Astrocyte (in vitro differentiated cells and primary cell): Measurements from ENCODE around the gene MTCH2. TPM values are rescaled to one million over a fixed set of nuclear protein-coding genes. Genes with fewer than 3 reads are reported as not detected.
"Not testable (repeated sequence)": the region's sequence is repeated elsewhere in the genome, so short reads cannot be mapped to it uniquely, and the experiment has no call there.

Source experiments
- DNase-seq: peaks from one replicate; pipeline ENCODE4 v3.0.0-alpha.2; 2010; ENCODE audit warnings: low read depth
- FAIRE-seq: peaks from 2 replicates; lab custom pipeline; 2011; peaks lifted over from hg19 to GRCh38; lab: Jason Lieb, UNC
- H2AFZ ChIP-seq: 2 replicates; pipeline ENCODE4 v1.6.0; 2012; ENCODE audit warnings: low read depth, low read length, inconsistent platforms
- H3K27ac ChIP-seq: 2 replicates; pipeline ENCODE4 v1.5.1; 2011; ENCODE audit warnings: low read depth, low read length, inconsistent platforms
- H3K27me3 ChIP-seq: 2 replicates; pipeline ENCODE4 v1.6.0; 2011; ENCODE audit warnings: low read length, inconsistent platforms; ENCODE audit not compliant: insufficient read depth
- H3K36me3 ChIP-seq: 2 replicates; pipeline ENCODE4 v1.5.1; 2011; ENCODE audit warnings: low read length, inconsistent platforms; ENCODE audit not compliant: insufficient read depth
- H3K4me1 ChIP-seq: 2 replicates; pipeline ENCODE4 v1.5.1; 2011; ENCODE audit warnings: low read length, inconsistent platforms; ENCODE audit not compliant: insufficient read depth
- H3K4me2 ChIP-seq: 2 replicates; pipeline ENCODE4 v1.6.0; 2012; ENCODE audit warnings: low read length, inconsistent platforms
- H3K4me3 ChIP-seq: 2 replicates; pipeline ENCODE4 v1.5.1; 2011; ENCODE audit warnings: low read depth, mild to moderate bottlenecking, low read length, inconsistent platforms; ENCODE audit not compliant: insufficient read depth
- H3K79me2 ChIP-seq: 2 replicates; pipeline ENCODE4 v1.6.0; 2012; ENCODE audit warnings: mild to moderate bottlenecking, low read length, inconsistent platforms; ENCODE audit not compliant: insufficient read depth
- H3K9ac ChIP-seq: 2 replicates; pipeline ENCODE4 v1.6.0; 2012; ENCODE audit warnings: mild to moderate bottlenecking, low read length, inconsistent platforms
- H3K9me3 ChIP-seq: 2 replicates; pipeline ENCODE4 v1.5.1; 2012; ENCODE audit warnings: low read depth, mild to moderate bottlenecking, low read length, inconsistent platforms; ENCODE audit not compliant: insufficient read depth
- H4K20me1 ChIP-seq: 2 replicates; pipeline ENCODE4 v1.6.0; 2012; ENCODE audit warnings: low read length, inconsistent platforms; ENCODE audit not compliant: insufficient read depth
- H3K27ac Mint-ChIP-seq: one replicate; pipeline ENCODE4 v1.8.0; 2021; ENCODE audit warnings: mild to moderate bottlenecking, mixed read lengths; ENCODE audit not compliant: unreplicated experiment
- H3K27me3 Mint-ChIP-seq: one replicate; pipeline ENCODE4 v1.8.0; 2021; ENCODE audit warnings: low read depth, mixed read lengths; ENCODE audit not compliant: unreplicated experiment
- H3K36me3 Mint-ChIP-seq: one replicate; pipeline ENCODE4 v1.8.0; 2021; ENCODE audit warnings: low read depth, mixed read lengths; ENCODE audit not compliant: unreplicated experiment
- H3K4me1 Mint-ChIP-seq: one replicate; pipeline ENCODE4 v1.8.0; 2021; ENCODE audit warnings: low read depth, mixed read lengths; ENCODE audit not compliant: unreplicated experiment
- H3K4me3 Mint-ChIP-seq: one replicate; pipeline ENCODE4 v1.8.0; 2021; ENCODE audit warnings: mild to moderate bottlenecking, moderate library complexity, mixed read lengths; ENCODE audit not compliant: unreplicated experiment
- H3K9me3 Mint-ChIP-seq: one replicate; pipeline ENCODE4 v1.8.0; 2021; ENCODE audit warnings: mild to moderate bottlenecking, mixed read lengths; ENCODE audit not compliant: unreplicated experiment
- CTCF ChIP-seq: IDR thresholded peaks from 2 replicates; pipeline ENCODE4 v1.5.1; 2011; ENCODE audit warnings: low read depth, mild to moderate bottlenecking, inconsistent platforms, low read length, moderate library complexity; ENCODE audit not compliant: insufficient read depth
- EZH2 ChIP-seq: IDR thresholded peaks from 2 replicates; pipeline ENCODE4 v1.6.1; 2012; ENCODE audit warnings: mild to moderate bottlenecking, low read length, inconsistent platforms; ENCODE audit not compliant: insufficient read depth
- total RNA-seq: library from RNA; stranded (reverse); gene quantifications from 2 replicates; pipeline ENCODE4 v1.2.1, GENCODE V29; 2021

MTCH2 gene
- total RNA-seq, 1 donor from 2014 or later = 103 TPM

DNA sequence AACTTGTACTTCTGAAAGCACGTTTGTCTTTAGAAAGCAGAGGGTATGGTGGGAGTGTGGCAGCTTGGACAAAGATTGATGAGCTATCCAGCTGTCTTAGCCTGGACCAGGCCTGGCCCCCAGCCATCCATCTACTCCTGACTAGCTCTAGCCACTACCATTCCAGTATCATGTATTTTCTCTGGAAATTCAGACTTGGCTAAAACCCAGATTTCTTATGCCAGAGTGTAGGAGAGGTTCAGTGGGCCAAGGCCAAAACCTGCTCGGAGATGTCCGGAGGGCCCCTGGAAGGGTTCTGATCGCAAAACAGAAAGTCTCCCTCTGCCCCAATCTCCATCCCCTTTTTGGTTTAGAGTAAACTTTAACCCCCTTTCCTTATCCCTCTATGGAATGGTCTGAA, 24.8 kb upstream of the MTCH2 start:
- FAIRE-seq = no peak
- TF ChIP-seq CTCF (no peak), EZH2 (no peak)
- Mint-ChIP-seq H3K36me3 (no peaks in the 10 kb centered on the region), H3K27me3 (no peaks in the 10 kb centered on the region), H3K4me3 (no peak overlapping the region), H3K4me1 (peaks cover 3% of the 10 kb centered on the region), H3K9me3 (no peaks in the 10 kb centered on the region), H3K27ac (no peak overlapping the region)
- H2AFZ ChIP-seq = no peak overlapping the region
- H3K27ac ChIP-seq = no peak overlapping the region
- H3K9ac ChIP-seq = no peak overlapping the region
- H3K4me1 ChIP-seq = no peaks in the 10 kb centered on the region
- H3K79me2 ChIP-seq = no peaks in the 10 kb centered on the region
- H3K9me3 ChIP-seq = no peaks in the 10 kb centered on the region
- no peaks in the 10 kb centered on the region for H3K27me3 ChIP-seq
- no peak overlapping the region for H3K4me3 ChIP-seq
- H4K20me1 ChIP-seq = no peaks in the 10 kb centered on the region
- no peak overlapping the region for H3K4me2 ChIP-seq
- no peak for DNase-seq
- H3K36me3 ChIP-seq = no peaks in the 10 kb centered on the region

- not testable (repeated sequence) for FAIRE-seq, H3K4me3 ChIP-seq, DNase-seq, H3K36me3 Mint-ChIP-seq, H3K9me3 ChIP-seq, H4K20me1 ChIP-seq, H3K79me2 ChIP-seq, H3K9ac ChIP-seq, H3K36me3 ChIP-seq, H3K27me3 Mint-ChIP-seq, H3K4me1 ChIP-seq, H3K27ac ChIP-seq, H3K9me3 Mint-ChIP-seq, H3K4me2 ChIP-seq, H3K27ac Mint-ChIP-seq, H3K4me1 Mint-ChIP-seq, H3K4me3 Mint-ChIP-seq, H2AFZ ChIP-seq, H3K27me3 ChIP-seq
Observed at GRCh38 chr11:47664936-47665335, 22.6 kb upstream of the MTCH2 start.

DNA sequence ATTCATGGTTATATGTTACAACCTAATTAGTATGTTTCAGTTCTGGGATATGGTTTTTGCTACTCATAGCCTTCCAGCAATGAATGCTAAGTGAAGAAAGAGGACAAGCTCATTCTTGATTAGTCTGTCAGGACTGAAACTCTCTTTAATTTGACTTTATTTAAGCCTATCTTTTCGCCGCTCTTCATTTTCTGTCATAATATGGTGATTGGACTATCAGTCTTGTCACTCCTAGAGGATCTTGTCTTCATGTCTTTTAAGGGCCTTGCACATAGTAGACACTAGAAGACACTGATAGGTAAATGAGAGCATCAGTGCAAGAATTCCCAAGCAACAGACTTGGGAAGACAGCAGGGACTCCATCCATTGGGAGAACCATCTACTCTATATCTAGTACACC, 18.9 kb upstream of the MTCH2 start:
- Histone ChIP-seq H3K27ac (no peak overlapping the region), H3K4me1 (no peaks in the 10 kb centered on the region), H3K9me3 (no peaks in the 10 kb centered on the region), H3K4me2 (no peak overlapping the region), H2AFZ (no peak overlapping the region), H4K20me1 (no peaks in the 10 kb centered on the region), H3K9ac (no peak overlapping the region), H3K4me3 (no peak overlapping the region), H3K79me2 (no peaks in the 10 kb centered on the region), H3K27me3 (no peaks in the 10 kb centered on the region), H3K36me3 (no peaks in the 10 kb centered on the region)
- Mint-ChIP-seq H3K27me3 (peaks cover under 1% of the 10 kb centered on the region), H3K9me3 (peaks cover 3% of the 10 kb centered on the region), H3K4me3 (no peak overlapping the region), H3K27ac (no peak overlapping the region), H3K4me1 (peaks cover 3% of the 10 kb centered on the region), H3K36me3 (no peaks in the 10 kb centered on the region)
- no peak for TF ChIP-seq CTCF
- no peak for TF ChIP-seq EZH2
- DNase-seq (no peak), FAIRE-seq (no peak)
